ENCODE data around the gene GTF2H1.

DNA sequence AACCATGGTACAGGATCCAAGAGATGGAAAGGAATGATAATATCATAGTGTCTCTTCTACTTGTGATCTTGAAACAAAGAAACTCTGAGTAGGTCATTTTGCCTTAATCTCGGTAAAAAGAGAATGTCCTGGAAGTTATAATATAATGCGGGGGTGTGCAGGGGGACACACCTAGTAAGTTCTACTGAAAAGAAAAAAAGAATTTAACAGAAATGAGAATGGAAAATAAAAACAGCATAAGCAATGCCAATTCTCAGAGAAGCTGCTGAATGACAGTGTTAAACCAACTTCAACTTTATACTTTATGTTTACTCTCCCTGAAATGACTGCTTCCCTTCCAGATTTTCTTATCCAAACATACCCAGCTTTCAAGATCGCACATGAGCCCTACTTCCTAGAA is 2.5 kb upstream of the GTF2H1 start:
- TF ChIP-seq EZH2phosphoT487 (IDR thresholded peaks at IDR 0.05; ENCODE audit: borderline replicate concordance, low read depth) (no peak), JUND (IDR thresholded peaks at IDR 0.05) (no peak), CTCF (IDR thresholded peaks at IDR 0.05) (no peak), TCF12 (IDR thresholded peaks at IDR 0.05) (no peak), POLR2AphosphoS5 (IDR thresholded peaks at IDR 0.05; ENCODE audit: low read depth, low read length) (no peak), ELF1 (IDR thresholded peaks at IDR 0.05) (no peak), RAD21 (IDR thresholded peaks at IDR 0.05; ENCODE audit: low read length) (no peak)
- TF ChIP-seq, protein P1, sequence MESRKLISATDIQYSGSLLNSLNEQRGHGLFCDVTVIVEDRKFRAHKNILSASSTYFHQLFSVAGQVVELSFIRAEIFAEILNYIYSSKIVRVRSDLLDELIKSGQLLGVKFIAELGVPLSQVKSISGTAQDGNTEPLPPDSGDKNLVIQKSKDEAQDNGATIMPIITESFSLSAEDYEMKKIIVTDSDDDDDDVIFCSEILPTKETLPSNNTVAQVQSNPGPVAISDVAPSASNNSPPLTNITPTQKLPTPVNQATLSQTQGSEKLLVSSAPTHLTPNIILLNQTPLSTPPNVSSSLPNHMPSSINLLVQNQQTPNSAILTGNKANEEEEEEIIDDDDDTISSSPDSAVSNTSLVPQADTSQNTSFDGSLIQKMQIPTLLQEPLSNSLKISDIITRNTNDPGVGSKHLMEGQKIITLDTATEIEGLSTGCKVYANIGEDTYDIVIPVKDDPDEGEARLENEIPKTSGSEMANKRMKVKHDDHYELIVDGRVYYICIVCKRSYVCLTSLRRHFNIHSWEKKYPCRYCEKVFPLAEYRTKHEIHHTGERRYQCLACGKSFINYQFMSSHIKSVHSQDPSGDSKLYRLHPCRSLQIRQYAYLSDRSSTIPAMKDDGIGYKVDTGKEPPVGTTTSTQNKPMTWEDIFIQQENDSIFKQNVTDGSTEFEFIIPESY (IDR thresholded peaks at IDR 0.05; ENCODE audit: borderline replicate concordance, low read depth), result no peak

All from SK-N-SH (cell line).